H9 (cell line): ENCODE results near the gene ADAMTS18. TPM values are rescaled to one million over a fixed set of nuclear protein-coding genes. Genes with fewer than 3 reads are reported as not detected.

Experiments
- DNase-seq: peaks from one replicate; pipeline ENCODE4 v3.0.0-alpha.2; 2017
- H2AFZ ChIP-seq: one replicate; pipeline ENCODE4 v1.6.1; 2013; ENCODE audit warnings: mild to moderate bottlenecking, low read length, control low read depth, moderate library complexity
- H2AK5ac ChIP-seq: 2 replicates; pipeline ENCODE4 v1.6.1; 2013; ENCODE audit warnings: low read length, control low read depth, mixed read lengths; ENCODE audit not compliant: insufficient read length
- H2BK120ac ChIP-seq: one replicate; pipeline ENCODE4 v1.6.1; 2013; ENCODE audit warnings: low read depth, mild to moderate bottlenecking, low read length, control low read depth, inconsistent platforms; ENCODE audit not compliant: poor library complexity, severe bottlenecking
- H2BK12ac ChIP-seq: 2 replicates; pipeline ENCODE4 v1.6.1; 2013; ENCODE audit warnings: low read length, control low read depth, mixed read lengths, low read depth; ENCODE audit not compliant: insufficient read length
- H2BK15ac ChIP-seq: 2 replicates; pipeline ENCODE4 v1.6.1; 2013; ENCODE audit warnings: low read depth, low read length, control low read depth
- H2BK20ac ChIP-seq: one replicate; pipeline ENCODE4 v1.6.1; 2013; ENCODE audit warnings: low read depth, mild to moderate bottlenecking, low read length, control low read depth, inconsistent platforms; ENCODE audit not compliant: poor library complexity, severe bottlenecking
- H2BK5ac ChIP-seq: 2 replicates; pipeline ENCODE4 v1.6.1; 2013; ENCODE audit warnings: low read length, control low read depth, mixed read lengths; ENCODE audit not compliant: insufficient read length
- H3K14ac ChIP-seq: 2 replicates; pipeline ENCODE4 v1.6.1; 2013; ENCODE audit warnings: low read length, control low read depth; ENCODE audit not compliant: insufficient read depth
- H3K18ac ChIP-seq: 2 replicates; pipeline ENCODE4 v1.6.1; 2013; ENCODE audit warnings: low read depth, mild to moderate bottlenecking, mixed read lengths, low read length, control low read depth; ENCODE audit not compliant: insufficient read length
- H3K23ac ChIP-seq: 2 replicates; pipeline ENCODE4 v1.6.1; 2013; ENCODE audit warnings: low read length, control low read depth, mixed read lengths, low read depth; ENCODE audit not compliant: insufficient read length
- H3K23me2 ChIP-seq: 2 replicates; pipeline ENCODE4 v1.6.1; 2013; ENCODE audit warnings: low read depth, mild to moderate bottlenecking, mixed read lengths, low read length, control low read depth; ENCODE audit not compliant: insufficient read length, poor library complexity, severe bottlenecking
- H3K27ac ChIP-seq: 2 replicates; pipeline ENCODE4 v1.5.1; 2013; ENCODE audit warnings: low read length, control low read depth, mixed read lengths, low read depth; ENCODE audit not compliant: insufficient read length
- H3K27me3 ChIP-seq: 2 replicates; pipeline ENCODE4 v1.6.1; 2013; ENCODE audit warnings: low read length, control low read depth, inconsistent platforms; ENCODE audit not compliant: insufficient read depth
- H3K4ac ChIP-seq: 2 replicates; pipeline ENCODE4 v1.6.1; 2013; ENCODE audit warnings: low read depth, mild to moderate bottlenecking, control low read depth, inconsistent platforms, low read length, moderate library complexity
- H3K4me1 ChIP-seq: 2 replicates; pipeline ENCODE4 v1.6.1; 2013; ENCODE audit warnings: low read length, control low read depth, inconsistent platforms; ENCODE audit not compliant: insufficient read depth
- H3K4me2 ChIP-seq: 2 replicates; pipeline ENCODE4 v1.6.1; 2013; ENCODE audit warnings: low read length, control low read depth, mixed read lengths; ENCODE audit not compliant: insufficient read length, insufficient read depth
- H3K56ac ChIP-seq: 2 replicates; pipeline ENCODE4 v1.6.1; 2013; ENCODE audit warnings: low read depth, mild to moderate bottlenecking, mixed read lengths, low read length, control low read depth; ENCODE audit not compliant: insufficient read length
- H3K79me1 ChIP-seq: 2 replicates; pipeline ENCODE4 v1.6.1; 2013; ENCODE audit warnings: low read depth, mild to moderate bottlenecking, moderate library complexity, low read length, control low read depth, inconsistent platforms; ENCODE audit not compliant: insufficient read depth, poor library complexity, severe bottlenecking
- H3K79me2 ChIP-seq: 2 replicates; pipeline ENCODE4 v1.6.1; 2013; ENCODE audit warnings: low read length, control low read depth, inconsistent platforms; ENCODE audit not compliant: insufficient read depth
- H3K9ac ChIP-seq: 2 replicates; pipeline ENCODE4 v1.6.1; 2013; ENCODE audit warnings: low read length, control low read depth, mixed read lengths; ENCODE audit not compliant: insufficient read length; ENCODE audit errors: extremely low read depth
- H3K9me3 ChIP-seq: one replicate; pipeline ENCODE4 v1.6.1; 2013; ENCODE audit warnings: low read depth, low read length, inconsistent platforms; ENCODE audit not compliant: control insufficient read depth
- H3T11ph ChIP-seq: one replicate; pipeline ENCODE4 v1.6.1; 2013; ENCODE audit warnings: mild to moderate bottlenecking, low read length, control low read depth, inconsistent platforms
- H4K20me1 ChIP-seq: one replicate; pipeline ENCODE4 v1.6.1; 2013; ENCODE audit not compliant: control insufficient read depth, insufficient read length, insufficient read depth
- H4K5ac ChIP-seq: 2 replicates; pipeline ENCODE4 v1.6.1; 2013; ENCODE audit warnings: low read depth, mild to moderate bottlenecking, mixed read lengths, low read length, control low read depth; ENCODE audit not compliant: insufficient read length
- H4K8ac ChIP-seq: replicated peaks from 2 replicates; pipeline ENCODE4 v1.6.1; 2013; ENCODE audit warnings: low read length, control low read depth, mixed read lengths, low read depth; ENCODE audit not compliant: insufficient read length
- H4K91ac ChIP-seq: 2 replicates; pipeline ENCODE4 v1.6.1; 2013; ENCODE audit warnings: low read depth, mild to moderate bottlenecking, moderate library complexity, mixed read lengths, low read length, control low read depth; ENCODE audit not compliant: insufficient read length
- H3K27ac Mint-ChIP-seq, 3 experiments: 2 replicates in 2 of 3; 3 replicates in 1 of 3; pipeline ENCODE4 v1.8.0; 2020 to 2021; ENCODE audit warnings: mixed read lengths in 3 of 3, mild to moderate bottlenecking in 1 of 3, moderate library complexity in 1 of 3
- H3K27me3 Mint-ChIP-seq: 2 replicates; pipeline ENCODE4 v1.8.0; 2021; ENCODE audit warnings: low read depth, mild to moderate bottlenecking, moderate library complexity, mixed read lengths
- H3K36me3 Mint-ChIP-seq, 3 experiments: 2 replicates in 2 of 3; 3 replicates in 1 of 3; pipeline ENCODE4 v1.8.0; 2020 to 2021; ENCODE audit warnings: low read depth in 3 of 3, mixed read lengths in 3 of 3; ENCODE audit not compliant: insufficient read depth in 1 of 3
- H3K4me1 Mint-ChIP-seq, 2 experiments: 2 replicates each; pipeline ENCODE4 v1.8.0; 2020; ENCODE audit warnings: mixed read lengths in 2 of 2
- H3K4me3 Mint-ChIP-seq, 2 experiments: 2 replicates in 1 of 2; 3 replicates in 1 of 2; pipeline ENCODE4 v1.8.0; 2020 to 2021; ENCODE audit warnings: mild to moderate bottlenecking in 2 of 2, mixed read lengths in 2 of 2, moderate library complexity in 1 of 2
- H3K9me3 Mint-ChIP-seq, 2 experiments: 2 replicates in 1 of 2; 3 replicates in 1 of 2; pipeline ENCODE4 v1.8.0; 2020; ENCODE audit warnings: mild to moderate bottlenecking in 2 of 2, mixed read lengths in 2 of 2, moderate library complexity in 1 of 2
- WGBS: extraction: QIAGEN DNeasy Blood & Tissue Kit; methylation state at CpG from one replicate; pipeline ENCODE4 v1.1.7; 2013; ENCODE audit warnings: missing lambda C conversion rate, low lambda C conversion rate, mixed read lengths; ENCODE audit not compliant: insufficient read length; ENCODE audit errors: extremely low coverage; 5-methylcytosine and 5-hydroxymethylcytosine counted together
- total RNA-seq: library from RNA; stranded (reverse); gene quantifications from 2 replicates; pipeline ENCODE4 v1.2.1, GENCODE V29; 2021
- TF ChIP-seq, protein P1 (sequence below): fragments of 200-600 bp; sonication (generic); conservative IDR thresholded peaks from 3 replicates; pipeline ENCODE4 v1.8.0; 2021; ENCODE audit warnings: antibody characterized with exemption, mild to moderate bottlenecking

The ADAMTS18 gene
- total RNA-seq, 1 experiment from 2014 or later, result 0.07 TPM

DNA sequence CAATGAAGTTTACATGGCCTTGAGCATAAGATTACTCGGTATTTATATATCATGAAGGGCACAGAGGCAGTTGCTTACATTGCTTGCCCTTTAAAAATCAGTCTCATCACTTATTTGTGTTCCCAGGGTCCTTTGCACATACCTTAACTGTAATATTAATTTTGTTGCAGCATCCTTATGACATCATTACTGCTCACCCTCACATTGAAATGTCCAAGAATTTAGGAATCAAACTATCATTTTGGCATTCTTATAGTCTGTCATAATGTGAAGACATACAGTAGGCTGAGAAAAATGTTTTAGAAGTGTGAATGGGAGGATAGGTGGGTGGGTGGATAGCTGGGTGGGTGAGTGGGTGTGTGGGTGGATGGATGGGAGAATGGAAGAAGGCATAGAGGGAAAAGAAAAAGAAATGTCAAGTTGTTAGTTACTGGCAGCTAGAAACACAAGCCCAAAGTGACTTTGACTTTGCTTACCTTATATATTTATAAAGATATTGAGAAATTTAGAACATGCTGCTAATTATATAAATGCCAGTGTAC is 17.8 kb downstream of the ADAMTS18 start:
- no peak overlapping the region for H3K27ac ChIP-seq
- H2BK20ac ChIP-seq, result no peak overlapping the region
- no peak overlapping the region for H2AK5ac ChIP-seq
- no peaks in the 10 kb centered on the region for H3K4me1 ChIP-seq
- H2BK15ac ChIP-seq, result no peak overlapping the region
- no peak overlapping the region for H3K4me2 ChIP-seq
- H3K56ac ChIP-seq, result no peak overlapping the region
- Mint-ChIP-seq H3K4me3 (no peak overlapping the region), H3K4me1 (peaks cover 0 to 4% of the 10 kb centered on the region in 2 experiments; a peak in 1 of 4 replicates), H3K27me3 (no peaks in the 10 kb centered on the region), H3K36me3 (no peaks in the 10 kb centered on the region), H3K27ac (no peak overlapping the region), H3K9me3 (no peaks in the 10 kb centered on the region; a peak in 1 of 5 replicates)
- no peak for DNase-seq
- no peak overlapping the region for H3K23ac ChIP-seq
- H4K8ac ChIP-seq, result no peak overlapping the region
- H3K4ac ChIP-seq, result no peak overlapping the region
- no peaks in the 10 kb centered on the region for H3K9me3 ChIP-seq
- H3K9ac ChIP-seq, result no peak overlapping the region
- TF ChIP-seq, protein P1, sequence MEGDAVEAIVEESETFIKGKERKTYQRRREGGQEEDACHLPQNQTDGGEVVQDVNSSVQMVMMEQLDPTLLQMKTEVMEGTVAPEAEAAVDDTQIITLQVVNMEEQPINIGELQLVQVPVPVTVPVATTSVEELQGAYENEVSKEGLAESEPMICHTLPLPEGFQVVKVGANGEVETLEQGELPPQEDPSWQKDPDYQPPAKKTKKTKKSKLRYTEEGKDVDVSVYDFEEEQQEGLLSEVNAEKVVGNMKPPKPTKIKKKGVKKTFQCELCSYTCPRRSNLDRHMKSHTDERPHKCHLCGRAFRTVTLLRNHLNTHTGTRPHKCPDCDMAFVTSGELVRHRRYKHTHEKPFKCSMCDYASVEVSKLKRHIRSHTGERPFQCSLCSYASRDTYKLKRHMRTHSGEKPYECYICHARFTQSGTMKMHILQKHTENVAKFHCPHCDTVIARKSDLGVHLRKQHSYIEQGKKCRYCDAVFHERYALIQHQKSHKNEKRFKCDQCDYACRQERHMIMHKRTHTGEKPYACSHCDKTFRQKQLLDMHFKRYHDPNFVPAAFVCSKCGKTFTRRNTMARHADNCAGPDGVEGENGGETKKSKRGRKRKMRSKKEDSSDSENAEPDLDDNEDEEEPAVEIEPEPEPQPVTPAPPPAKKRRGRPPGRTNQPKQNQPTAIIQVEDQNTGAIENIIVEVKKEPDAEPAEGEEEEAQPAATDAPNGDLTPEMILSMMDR, result no peak
- no peak overlapping the region for H2BK5ac ChIP-seq
- H3K14ac ChIP-seq, result no peak overlapping the region
- WGBS, result no CpG with 5 or more reads among the region's 1 CpG
- no peaks in the 10 kb centered on the region for H3K79me2 ChIP-seq
- no peak overlapping the region for H3T11ph ChIP-seq
- no peak overlapping the region for H3K18ac ChIP-seq
- no peaks in the 10 kb centered on the region for H3K79me1 ChIP-seq
- no peak overlapping the region for H4K91ac ChIP-seq
- no peaks in the 10 kb centered on the region for H4K20me1 ChIP-seq
- no peak overlapping the region for H2AFZ ChIP-seq
- H2BK12ac ChIP-seq, result no peak overlapping the region
- H2BK120ac ChIP-seq, result no peak overlapping the region
- no peaks in the 10 kb centered on the region for H3K27me3 ChIP-seq
- H3K23me2 ChIP-seq, result no peaks in the 10 kb centered on the region
- H4K5ac ChIP-seq, result no peak overlapping the region
